ENCODE results near the gene ASB3.

The ASB3 gene

DNA sequence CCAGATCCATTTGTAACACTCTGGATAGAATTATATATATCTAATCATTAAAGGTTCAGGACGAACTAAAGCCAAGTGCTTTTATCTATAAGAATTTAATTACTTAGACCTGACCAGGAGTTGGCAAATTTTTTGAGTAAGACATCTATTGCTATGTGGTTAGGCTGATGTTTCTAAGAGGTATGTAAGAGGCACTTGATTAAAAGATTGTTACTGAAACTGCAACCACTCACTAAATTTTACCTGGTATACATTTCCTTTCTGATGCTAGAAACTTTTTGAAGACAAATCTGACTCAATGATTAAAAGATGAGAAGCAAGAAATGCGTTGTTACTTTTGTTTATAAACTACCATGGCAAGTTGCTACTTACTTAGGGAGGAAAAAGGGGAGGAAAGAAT lies 95.9 kb downstream of the ASB3 start:
- TF ChIP-seq EZH2phosphoT487 (IDR thresholded peaks at IDR 0.05; ENCODE audit: borderline replicate concordance, low read length): no peak
- TF ChIP-seq, protein P1, sequence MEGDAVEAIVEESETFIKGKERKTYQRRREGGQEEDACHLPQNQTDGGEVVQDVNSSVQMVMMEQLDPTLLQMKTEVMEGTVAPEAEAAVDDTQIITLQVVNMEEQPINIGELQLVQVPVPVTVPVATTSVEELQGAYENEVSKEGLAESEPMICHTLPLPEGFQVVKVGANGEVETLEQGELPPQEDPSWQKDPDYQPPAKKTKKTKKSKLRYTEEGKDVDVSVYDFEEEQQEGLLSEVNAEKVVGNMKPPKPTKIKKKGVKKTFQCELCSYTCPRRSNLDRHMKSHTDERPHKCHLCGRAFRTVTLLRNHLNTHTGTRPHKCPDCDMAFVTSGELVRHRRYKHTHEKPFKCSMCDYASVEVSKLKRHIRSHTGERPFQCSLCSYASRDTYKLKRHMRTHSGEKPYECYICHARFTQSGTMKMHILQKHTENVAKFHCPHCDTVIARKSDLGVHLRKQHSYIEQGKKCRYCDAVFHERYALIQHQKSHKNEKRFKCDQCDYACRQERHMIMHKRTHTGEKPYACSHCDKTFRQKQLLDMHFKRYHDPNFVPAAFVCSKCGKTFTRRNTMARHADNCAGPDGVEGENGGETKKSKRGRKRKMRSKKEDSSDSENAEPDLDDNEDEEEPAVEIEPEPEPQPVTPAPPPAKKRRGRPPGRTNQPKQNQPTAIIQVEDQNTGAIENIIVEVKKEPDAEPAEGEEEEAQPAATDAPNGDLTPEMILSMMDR (IDR thresholded peaks at IDR 0.05; ENCODE audit: low read depth, low read length, poor library complexity, severe bottlenecking): no peak
- Histone ChIP-seq H3K27me3 (ENCODE audit: control insufficient read depth, low read length) (no peaks in the 10 kb centered on the region), H4K20me1 (ENCODE audit: control insufficient read depth, insufficient read depth, low read depth, low read length) (no peaks in the 10 kb centered on the region), H3K4me1 (ENCODE audit: control insufficient read depth, low read length) (no peaks in the 10 kb centered on the region), H3K79me2 (ENCODE audit: control insufficient read depth, low read length) (no peaks in the 10 kb centered on the region), H3K4me3 (ENCODE audit: low read length) (no peak overlapping the region), H3F3A (ENCODE audit: control insufficient read depth, insufficient read depth) (no peaks in the 10 kb centered on the region), H3K9me2 (replicated peaks; ENCODE audit: control insufficient read depth, low read length) (no peaks in the 10 kb centered on the region), H3K27ac (ENCODE audit: low read depth, low read length) (no peak overlapping the region), H3K36me3 (ENCODE audit: control insufficient read depth, low read length) (no peaks in the 10 kb centered on the region), H3K4me2 (ENCODE audit: low read length) (no peak overlapping the region), H3K9me3 (ENCODE audit: control insufficient read depth, insufficient read depth, low read length) (no peaks in the 10 kb centered on the region)

DNA sequence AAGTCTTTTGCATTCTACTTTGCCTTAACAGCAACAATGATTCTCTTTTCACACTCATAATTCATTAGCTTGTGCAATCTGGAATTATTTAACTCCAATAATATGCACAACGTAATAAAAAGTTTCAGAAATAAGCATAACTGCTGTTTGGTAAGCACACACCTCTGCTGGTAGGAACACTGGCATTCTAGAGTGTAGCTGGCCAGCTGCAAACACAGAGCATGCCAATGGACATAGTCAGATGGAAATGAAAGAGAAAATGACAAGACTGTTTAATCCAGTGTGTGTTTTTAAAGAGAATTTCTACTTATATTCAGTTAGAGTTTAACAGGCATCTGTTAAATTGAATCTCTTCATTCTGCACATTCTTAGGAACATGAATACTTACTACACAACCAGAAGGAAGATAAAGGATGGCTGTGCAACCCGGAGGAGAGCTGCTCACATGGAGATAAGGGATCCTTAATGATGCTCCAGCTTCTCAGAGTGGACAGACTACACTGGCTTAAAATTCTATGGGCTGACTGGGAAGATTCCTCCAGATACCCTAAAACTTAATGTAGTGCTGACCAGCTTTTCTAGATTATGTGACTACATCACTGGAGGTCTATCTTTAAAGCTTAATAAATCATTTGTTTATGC lies 113.8 kb downstream of the ASB3 start:
- TF ChIP-seq, protein P1 (IDR thresholded peaks at IDR 0.05; ENCODE audit: low read depth, low read length, poor library complexity, severe bottlenecking): no peak
- no peak for TF ChIP-seq EZH2phosphoT487 (IDR thresholded peaks at IDR 0.05; ENCODE audit: borderline replicate concordance, low read length)
- no peaks in the 10 kb centered on the region for H3F3A ChIP-seq (ENCODE audit: control insufficient read depth, insufficient read depth)
- no peak overlapping the region for H3K4me3 ChIP-seq (ENCODE audit: low read length)
- no peaks in the 10 kb centered on the region for H3K9me2 ChIP-seq (replicated peaks; ENCODE audit: control insufficient read depth, low read length)
- H3K36me3 ChIP-seq (ENCODE audit: control insufficient read depth, low read length): no peaks in the 10 kb centered on the region
- H3K9me3 ChIP-seq (ENCODE audit: control insufficient read depth, insufficient read depth, low read length): no peaks in the 10 kb centered on the region
- no peak overlapping the region for H3K27ac ChIP-seq (ENCODE audit: low read depth, low read length)
- no peaks in the 10 kb centered on the region for H3K79me2 ChIP-seq (ENCODE audit: control insufficient read depth, low read length)
- no peaks in the 10 kb centered on the region for H4K20me1 ChIP-seq (ENCODE audit: control insufficient read depth, insufficient read depth, low read depth, low read length)
- H3K4me2 ChIP-seq (ENCODE audit: low read length): no peak overlapping the region
- no peaks in the 10 kb centered on the region for H3K4me1 ChIP-seq (ENCODE audit: control insufficient read depth, low read length)
- no peaks in the 10 kb centered on the region for H3K27me3 ChIP-seq (ENCODE audit: control insufficient read depth, low read length)

DNA sequence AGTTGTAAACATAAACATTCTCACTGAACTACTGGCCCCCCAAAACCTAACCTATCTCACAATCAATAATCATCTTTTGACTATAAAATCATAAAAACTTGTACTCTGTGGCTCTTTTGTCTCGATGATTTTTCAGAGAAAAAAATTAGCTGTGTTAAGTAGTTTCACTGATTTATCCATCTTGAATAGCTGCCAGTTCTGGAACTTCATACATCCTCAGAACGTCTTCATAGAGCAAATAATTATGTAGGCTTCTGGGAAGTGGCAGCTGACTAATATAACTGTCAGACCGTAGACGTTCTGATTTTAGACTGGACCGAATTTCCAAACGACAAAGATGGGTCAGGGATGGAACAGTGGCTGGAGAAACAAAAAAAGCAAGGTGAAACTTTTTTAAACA lies 116.4 kb downstream of the ASB3 start:
- H3K4me2 ChIP-seq (ENCODE audit: low read length): no peak overlapping the region
- H3F3A ChIP-seq (ENCODE audit: control insufficient read depth, insufficient read depth): no peaks in the 10 kb centered on the region
- no peak for TF ChIP-seq EZH2phosphoT487 (IDR thresholded peaks at IDR 0.05; ENCODE audit: borderline replicate concordance, low read length)
- TF ChIP-seq, protein P1 (IDR thresholded peaks at IDR 0.05; ENCODE audit: low read depth, low read length, poor library complexity, severe bottlenecking): no peak
- H3K36me3 ChIP-seq (ENCODE audit: control insufficient read depth, low read length): no peaks in the 10 kb centered on the region
- no peaks in the 10 kb centered on the region for H3K4me1 ChIP-seq (ENCODE audit: control insufficient read depth, low read length)
- H3K27me3 ChIP-seq (ENCODE audit: control insufficient read depth, low read length): no peaks in the 10 kb centered on the region
- no peaks in the 10 kb centered on the region for H4K20me1 ChIP-seq (ENCODE audit: control insufficient read depth, insufficient read depth, low read depth, low read length)
- H3K9me2 ChIP-seq (replicated peaks; ENCODE audit: control insufficient read depth, low read length): no peaks in the 10 kb centered on the region
- H3K27ac ChIP-seq (ENCODE audit: low read depth, low read length): no peak overlapping the region
- no peaks in the 10 kb centered on the region for H3K9me3 ChIP-seq (ENCODE audit: control insufficient read depth, insufficient read depth, low read length)
- no peaks in the 10 kb centered on the region for H3K79me2 ChIP-seq (ENCODE audit: control insufficient read depth, low read length)
- H3K4me3 ChIP-seq (ENCODE audit: low read length): no peak overlapping the region
